ENCODE results near the gene ZNF813. TPM values are rescaled to one million over a fixed set of nuclear protein-coding genes. Genes with fewer than 3 reads are reported as not detected.
A peak's percentile ranks its signal among the peaks of the same experiment; 100 is the strongest.

ZNF813 gene
- total and polyA plus RNA-seq, 3 donors from 2014 or later = 2.0 to 4.8 (median 4.6) TPM

- intact Hi-C loops (cut with DNase I; ENCODE audit: low total_unique reads) = no loop called here
- no peak for TF ChIP-seq POLR2A (IDR thresholded peaks at IDR 0.05)
- TF ChIP-seq CTCF (IDR thresholded peaks at IDR 0.05) = no peak
- peak; percentile 99 for DNase-seq
- Histone ChIP-seq H3K27ac (peak overlapping the region; percentile 94 to 95), H3K9me3 (no peaks in the 10 kb centered on the region), H3K36me3 (ENCODE audit: low read depth, missing control alignments) (no peaks in the 10 kb centered on the region), H3K27me3 (no peaks in the 10 kb centered on the region), H3K4me3 (peak overlapping the region; percentile 54 to 67), H3K4me1 (peaks cover 31% of the 10 kb centered on the region)
- 0 to 1% methylated on average over 35 to 46 of the region's 46 CpGs for WGBS, 2 donors
Measured at GRCh38 chr19:53520547-53521372, 53.2 kb downstream of the ZNF813 start.

- Histone ChIP-seq H3K36me3 (ENCODE audit: low read depth, missing control alignments) (no peaks in the 10 kb centered on the region), H3K27ac (peak overlapping the region in 1 of 2 donors; percentile 94), H3K4me1 (peaks cover 31% of the 10 kb centered on the region), H3K27me3 (no peaks in the 10 kb centered on the region), H3K9me3 (no peaks in the 10 kb centered on the region), H3K4me3 (peak overlapping the region; percentile 54 to 67)
- TF ChIP-seq POLR2A (IDR thresholded peaks at IDR 0.05) (no peak), CTCF (IDR thresholded peaks at IDR 0.05) (no peak)
- DNase-seq = no peak
- 15 to 20% methylated on average over 19 to 32 of the region's 33 CpGs for WGBS, 2 donors
- intact Hi-C loops (cut with DNase I; ENCODE audit: low total_unique reads) = no loop called here
Measured at GRCh38 chr19:53521373-53522202, 54.1 kb downstream of the ZNF813 start.

GRCh38 chr19:53525922-53526321, 58.4 kb downstream of the ZNF813 start:
- DNase-seq = no peak
- WGBS, 2 donors = 97 to 98% methylated on average over 2 of the region's 2 CpGs
- no peaks in the 10 kb centered on the region for H3K9me3 ChIP-seq
- H3K36me3 ChIP-seq (ENCODE audit: low read depth, missing control alignments) = no peaks in the 10 kb centered on the region
- intact Hi-C loops (cut with DNase I; ENCODE audit: low total_unique reads) = no loop called here
- H3K27me3 ChIP-seq = no peaks in the 10 kb centered on the region
- no peak overlapping the region for H3K27ac ChIP-seq
- TF ChIP-seq POLR2A (IDR thresholded peaks at IDR 0.05) (no peak), CTCF (IDR thresholded peaks at IDR 0.05) (no peak)
- no peak overlapping the region for H3K4me3 ChIP-seq
- peaks cover 6% of the 10 kb centered on the region for H3K4me1 ChIP-seq

GRCh38 chr19:53530622-53531021, 63.1 kb downstream of the ZNF813 start:
- Histone ChIP-seq H3K4me3 (no peak overlapping the region), H3K27me3 (no peaks in the 10 kb centered on the region), H3K9me3 (no peaks in the 10 kb centered on the region), H3K4me1 (no peaks in the 10 kb centered on the region), H3K36me3 (ENCODE audit: low read depth, missing control alignments) (no peaks in the 10 kb centered on the region), H3K27ac (no peak overlapping the region)
- TF ChIP-seq CTCF (IDR thresholded peaks at IDR 0.05) = no peak
- no peak for TF ChIP-seq POLR2A (IDR thresholded peaks at IDR 0.05)
- no peak for DNase-seq
- 94 to 96% methylated on average over 8 of the region's 8 CpGs for WGBS, 2 donors
- intact Hi-C loops (cut with DNase I; ENCODE audit: low total_unique reads) = no loop called here

Data from testis (tissue), 3 donors.